Activated naive CD4-positive, alpha-beta T cell treated with anti-CD3 and anti-CD28 coated beads, Interleukin-2, amount 50 U/mL, for 16 hours (primary cell): Measurements from ENCODE around the gene TCHHL1.

Source experiments
- DNase-seq: peaks from one replicate; pipeline ENCODE4 v3.0.0-alpha.2; 2020

TCHHL1 gene

GRCh38 chr1:152036267-152037216 is 52.3 kb downstream of the TCHHL1 start, which contains the start of gene S100A11:
Gene S100A11, minus strand, starts transcription at chr1:152037004. Its CDS starts 89 bp downstream, at chr1:152036915.
- peak; percentile 72 for DNase-seq

GRCh38 chr1:152035539-152036266 is 53.2 kb downstream of the TCHHL1 start:
- no peak for DNase-seq

GRCh38 chr1:152034654-152035538 is 54.0 kb downstream of the TCHHL1 start:
- DNase-seq = peak; percentile 63

GRCh38 chr1:152034324-152034653 is 54.6 kb downstream of the TCHHL1 start:
- no peak for DNase-seq
